ENCODE results near the gene FAM136A.
"Not testable (repeated sequence)": the region's sequence is repeated elsewhere in the genome, so short reads cannot be mapped to it uniquely, and the experiment has no call there.

The FAM136A gene

DNA sequence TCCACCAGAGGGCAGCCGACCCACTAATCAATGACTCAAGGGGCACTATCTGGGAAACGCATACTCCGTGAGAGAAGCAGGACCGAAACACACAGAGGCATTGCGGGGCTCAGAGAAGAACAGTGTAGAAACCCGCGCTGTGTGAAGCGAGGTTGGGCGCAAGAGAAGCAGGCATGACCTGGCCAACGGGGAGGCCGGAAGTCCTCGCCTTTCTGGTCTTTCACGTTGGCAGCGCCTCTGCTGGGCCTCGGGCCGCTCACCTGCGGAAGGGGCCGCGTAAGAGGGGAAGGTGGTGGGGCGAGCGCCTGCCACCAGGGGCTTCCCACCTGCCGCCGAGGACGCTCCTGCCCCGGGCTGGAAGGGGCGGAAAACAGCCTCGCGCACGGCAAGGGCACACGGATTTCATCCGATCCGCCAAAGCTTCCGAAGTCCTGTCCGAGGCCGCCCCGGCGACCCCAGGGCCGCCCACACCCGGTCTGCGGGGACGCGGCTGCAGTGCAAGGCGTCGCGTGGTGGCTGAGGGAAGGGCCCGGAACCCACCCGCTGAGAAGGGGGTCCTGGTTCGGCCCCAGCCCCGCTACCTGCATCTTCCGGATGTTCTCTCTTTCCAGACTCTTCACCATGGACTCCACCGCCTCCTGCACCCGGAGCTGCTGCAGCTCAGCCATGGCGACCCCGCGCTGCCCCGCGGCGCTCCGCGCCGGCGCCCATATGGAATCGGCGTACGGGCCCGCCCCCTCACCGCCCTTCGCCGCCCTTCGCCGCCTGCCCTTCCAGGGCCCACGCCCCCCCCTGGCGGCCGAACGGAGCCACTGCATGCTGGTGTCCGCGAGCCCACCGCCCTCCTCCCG, at the start of gene FAM136A:
FAM136A (minus strand) TSS at position 724 of the 851 bp plus-strand sequence; CDS start at position 668, 56 bp downstream.
- peak; percentile 71 for DNase-seq

DNA sequence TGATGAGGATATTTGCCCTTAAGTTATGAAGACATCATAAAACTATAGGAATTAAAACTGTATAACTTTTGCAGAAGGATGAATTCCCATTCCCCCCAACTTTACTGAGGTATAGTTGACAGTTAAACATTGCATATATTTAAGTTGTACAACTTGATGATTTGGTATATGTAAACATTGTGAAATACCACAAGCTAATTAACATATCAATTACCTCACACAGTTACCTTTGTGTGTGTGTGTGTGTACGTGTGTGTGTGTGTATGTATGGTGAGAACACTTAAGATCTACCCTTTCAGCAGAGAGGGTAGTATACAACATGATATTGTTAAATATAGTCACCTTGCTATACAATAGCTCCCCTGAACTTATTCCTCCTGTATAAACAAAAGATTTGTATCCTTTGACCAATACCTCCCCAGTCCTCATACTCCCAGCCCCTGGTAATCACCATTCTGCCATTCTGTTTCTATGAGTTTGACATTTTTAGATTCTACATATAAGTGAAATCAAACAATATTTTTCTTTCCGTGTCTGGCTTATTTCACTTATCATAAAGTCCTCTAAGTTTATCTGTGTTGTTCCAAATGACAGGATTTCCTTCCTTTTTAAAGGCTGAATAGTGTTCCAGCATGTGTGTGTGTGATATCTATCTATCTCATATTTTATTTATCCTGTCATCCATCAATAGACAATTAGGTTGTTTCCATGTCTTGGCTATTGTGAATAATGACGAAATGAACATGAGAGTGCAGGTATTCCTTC, 48.2 kb upstream of the FAM136A start:
- DNase-seq, result no peak

DNA sequence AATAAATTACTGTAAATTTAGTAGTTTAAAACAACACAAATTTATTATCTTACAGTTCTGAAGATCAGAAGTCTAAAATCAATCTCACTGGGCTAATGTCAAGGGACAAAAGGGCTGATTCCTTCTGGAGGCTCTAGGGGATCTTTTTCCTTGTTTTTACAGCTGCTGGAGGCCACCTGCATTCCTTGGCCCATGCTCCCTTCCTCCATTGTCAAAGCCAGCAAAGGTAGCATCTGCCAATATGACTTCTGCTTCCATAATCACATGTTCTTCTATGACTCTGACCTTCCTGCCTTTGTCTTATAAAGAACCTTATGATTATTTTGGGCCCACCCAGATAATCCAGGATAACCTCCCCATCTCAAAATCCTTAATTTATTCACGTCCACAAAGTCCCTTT, 46.0 kb upstream of the FAM136A start:
- no peak for DNase-seq

DNA sequence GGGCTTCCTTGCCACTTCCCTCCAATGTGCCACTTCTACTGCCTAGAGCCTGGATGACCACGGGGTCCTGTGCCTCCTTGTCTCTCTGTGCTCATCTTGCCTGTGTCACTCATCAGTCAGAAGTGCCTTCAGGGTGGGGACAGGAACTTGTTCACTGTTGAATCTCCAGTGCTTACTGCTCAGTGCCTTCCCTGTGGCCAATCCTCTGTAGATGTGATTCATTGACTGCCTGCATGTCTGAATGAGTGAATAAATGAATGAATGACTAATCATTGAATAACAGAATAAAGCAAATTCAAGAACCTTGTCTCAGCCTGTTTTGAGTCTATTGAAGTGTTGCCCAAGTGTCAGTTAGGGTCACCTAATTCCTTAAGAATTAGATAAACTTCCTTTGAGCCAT, 42.3 kb upstream of the FAM136A start:
- DNase-seq, result no peak

DNA sequence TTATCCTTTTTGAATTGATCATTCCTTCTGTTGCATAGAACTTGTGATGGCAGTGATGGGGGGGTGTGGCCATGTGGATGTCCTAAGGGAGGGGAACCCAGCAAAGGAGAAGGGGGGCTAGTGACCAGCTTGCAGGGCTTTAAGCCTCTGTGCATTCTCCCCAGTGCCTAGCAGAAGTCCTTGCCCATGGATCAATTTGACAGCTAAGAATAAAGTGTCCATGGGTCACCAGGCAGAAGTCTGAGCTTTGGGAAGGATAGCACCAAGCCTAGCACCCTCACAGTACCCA, 39.6 kb upstream of the FAM136A start:
- no peak for DNase-seq

DNA sequence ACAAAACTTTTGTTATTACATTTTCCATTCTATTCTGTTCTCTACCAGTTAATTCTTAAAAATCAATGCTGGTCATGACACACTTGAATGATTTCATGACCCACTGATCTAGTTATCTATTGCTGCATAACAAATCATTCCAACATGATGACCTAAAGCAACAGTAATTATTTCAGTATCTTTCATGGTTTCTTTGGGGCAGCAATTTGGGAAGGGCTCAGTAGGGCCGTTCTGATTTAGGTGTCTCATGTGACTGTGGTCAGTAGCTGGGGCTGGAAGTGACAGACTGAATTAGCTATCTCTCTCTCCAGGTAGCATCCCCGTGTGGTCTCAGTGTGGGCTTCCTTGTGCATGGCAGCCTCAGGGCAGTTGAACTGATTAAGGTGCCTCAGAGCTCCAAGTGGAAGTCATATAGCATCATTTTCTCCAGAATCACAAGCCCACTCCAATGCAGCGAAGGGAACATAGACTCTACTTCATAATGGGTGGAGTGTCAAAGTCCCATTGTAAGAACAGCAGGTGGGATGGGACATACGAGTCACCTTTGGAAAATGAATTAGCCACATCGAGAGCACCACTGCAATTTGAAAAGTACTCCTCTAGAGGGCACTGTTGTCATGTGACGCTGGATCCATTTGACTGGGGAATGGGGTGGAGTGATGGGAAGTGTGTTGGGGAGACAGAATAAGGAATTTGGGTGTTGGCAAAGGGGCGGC, 39.1 kb upstream of the FAM136A start:
- DNase-seq, result peak; percentile 63

DNA sequence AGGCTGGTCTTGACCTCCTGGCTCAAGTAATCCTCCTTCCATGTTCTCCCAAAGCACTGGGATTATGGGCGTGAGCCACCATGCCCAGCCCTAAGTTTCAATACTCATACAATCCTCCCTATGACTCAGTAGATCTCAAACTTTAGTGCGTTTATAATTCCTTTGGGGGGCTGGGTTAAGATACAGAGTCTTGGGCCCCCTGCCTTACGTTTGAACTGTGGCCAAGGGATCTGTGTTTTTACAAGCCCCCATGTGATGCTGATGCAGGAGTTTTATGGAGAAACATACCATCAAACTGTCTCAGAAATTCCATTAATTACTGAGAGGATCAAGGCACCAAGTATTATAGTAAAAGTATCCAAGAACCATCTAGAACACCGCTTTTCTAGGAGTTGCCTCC, 38.2 kb upstream of the FAM136A start:
- no peak for DNase-seq

DNA sequence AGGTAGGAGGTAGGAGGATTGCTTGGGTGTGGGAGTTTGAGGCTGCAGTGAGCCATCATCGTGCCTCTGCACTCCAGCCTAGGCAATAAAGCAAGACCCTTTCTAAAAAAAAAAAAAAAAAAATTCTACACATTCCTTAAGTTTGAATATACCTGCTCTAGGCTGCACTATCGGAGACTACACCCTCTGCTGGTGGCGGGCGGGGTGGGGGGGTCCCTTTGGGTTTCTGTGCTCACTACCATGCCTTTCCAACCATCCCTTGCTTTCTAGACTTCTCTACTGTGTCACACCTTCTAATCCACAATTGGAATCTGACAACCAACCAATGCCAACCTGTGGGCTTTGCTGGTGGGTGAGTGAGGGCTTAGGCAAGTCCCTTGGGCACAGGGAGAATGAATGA, 34.7 kb upstream of the FAM136A start:
- no peak for DNase-seq

DNA sequence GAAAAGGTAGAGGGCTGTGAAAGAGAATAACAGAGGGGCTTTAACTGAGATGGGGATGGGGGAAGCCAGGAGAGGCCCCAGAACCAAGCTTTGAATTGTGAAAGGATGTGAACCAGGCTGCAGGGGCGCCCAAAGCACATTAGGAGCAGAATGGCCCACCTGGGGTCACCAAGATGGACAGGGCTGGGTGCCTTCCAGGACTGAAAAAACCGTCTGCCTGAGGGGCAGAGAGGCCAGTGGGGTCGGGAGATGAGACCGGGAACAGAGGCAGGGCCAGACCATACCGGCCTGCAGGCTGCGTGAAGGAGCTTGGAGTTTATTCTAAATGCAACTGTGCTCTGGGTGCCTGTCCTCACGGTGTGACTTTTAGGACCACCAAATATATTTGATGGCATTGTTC, 29.1 kb upstream of the FAM136A start:
- no peak for DNase-seq

DNA sequence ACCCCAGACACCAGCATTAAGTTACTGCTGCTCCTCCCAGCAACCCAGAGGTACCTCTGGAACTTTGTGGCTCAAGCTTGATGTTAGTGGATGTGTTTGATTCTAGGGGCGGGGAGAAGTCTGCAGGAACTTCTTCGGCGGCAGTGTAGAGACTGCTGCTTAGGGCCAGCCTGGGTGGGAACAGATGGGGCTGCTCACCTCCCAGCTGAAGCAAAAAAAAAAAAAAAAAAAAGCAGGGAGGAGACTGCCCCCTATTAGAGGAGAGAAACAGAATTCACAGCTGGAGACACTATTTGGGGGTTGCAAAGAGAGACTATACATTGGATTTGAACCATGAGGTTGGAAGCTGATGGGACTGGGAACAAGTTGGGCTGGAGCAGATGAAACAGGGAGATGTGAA, 28.6 kb upstream of the FAM136A start:
- DNase-seq, result peak; percentile 58

DNA sequence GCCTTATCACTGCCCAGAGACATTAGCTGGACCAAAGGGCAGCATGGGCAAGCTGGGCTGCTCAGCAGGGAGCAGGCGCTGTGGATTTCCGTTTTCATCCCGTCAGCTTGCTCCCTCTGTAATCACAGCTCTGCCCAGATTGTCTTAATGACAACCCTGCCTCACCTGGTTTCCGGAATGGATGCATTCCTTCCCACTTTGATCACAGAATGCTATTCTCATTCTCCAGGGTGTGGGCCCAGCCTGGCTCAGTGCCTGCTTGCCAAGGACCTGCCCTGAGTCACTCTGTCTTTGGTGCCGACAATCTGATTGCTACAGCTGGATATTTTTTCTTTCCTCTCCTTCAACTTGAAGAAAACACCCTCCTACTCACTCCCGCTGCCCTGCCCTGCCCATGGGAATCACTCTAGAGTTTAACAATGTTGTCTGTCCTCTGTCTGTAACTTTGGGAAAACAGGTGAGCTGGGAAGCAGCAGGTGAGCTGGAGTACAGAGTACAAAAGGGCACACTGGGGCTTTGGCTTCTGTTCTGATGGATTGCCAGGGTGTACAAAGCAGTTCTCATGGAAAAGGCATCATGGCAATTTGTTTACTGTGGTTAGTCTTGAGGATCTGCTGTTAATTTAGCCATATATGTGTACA, 27.2 kb upstream of the FAM136A start:
- DNase-seq, result no peak

DNA sequence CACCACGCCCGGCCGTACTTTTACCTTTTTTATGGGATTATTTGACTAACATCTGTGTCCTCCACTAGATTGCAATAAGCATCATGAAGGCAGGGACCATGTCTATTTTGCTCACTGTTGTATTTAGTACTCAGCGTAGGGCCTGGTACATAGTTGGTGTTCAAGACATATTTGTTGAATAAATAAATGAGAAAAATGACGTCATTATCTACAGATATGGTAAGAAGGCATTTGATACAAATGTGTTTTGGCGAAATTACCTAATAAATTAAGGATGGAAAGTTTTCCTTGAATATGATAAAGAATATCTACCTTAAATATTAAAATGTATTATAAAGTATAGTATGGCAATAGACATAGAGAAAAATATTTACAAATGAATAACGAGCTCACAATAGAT, 24.0 kb upstream of the FAM136A start:
- DNase-seq, result no peak

DNA sequence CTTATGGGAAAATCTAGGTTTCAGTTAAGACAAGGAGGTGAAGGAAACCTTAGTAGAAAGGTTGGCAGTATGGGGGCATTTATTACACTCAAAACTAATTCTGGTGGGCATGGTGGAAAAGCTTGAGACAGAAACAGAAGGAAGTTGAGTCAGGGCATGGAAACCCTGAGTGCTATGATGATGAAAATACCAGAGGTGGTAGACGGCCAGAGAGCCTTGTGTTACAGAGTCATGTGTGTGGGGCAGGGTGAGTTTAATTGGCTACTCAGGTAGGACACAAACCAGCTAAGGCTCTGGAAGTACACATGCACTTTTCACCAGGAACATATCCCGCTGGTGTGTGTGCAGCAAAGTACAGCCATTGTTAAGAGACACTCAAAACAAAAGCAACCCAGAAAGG, 20.7 kb upstream of the FAM136A start:
- DNase-seq, result no peak

DNA sequence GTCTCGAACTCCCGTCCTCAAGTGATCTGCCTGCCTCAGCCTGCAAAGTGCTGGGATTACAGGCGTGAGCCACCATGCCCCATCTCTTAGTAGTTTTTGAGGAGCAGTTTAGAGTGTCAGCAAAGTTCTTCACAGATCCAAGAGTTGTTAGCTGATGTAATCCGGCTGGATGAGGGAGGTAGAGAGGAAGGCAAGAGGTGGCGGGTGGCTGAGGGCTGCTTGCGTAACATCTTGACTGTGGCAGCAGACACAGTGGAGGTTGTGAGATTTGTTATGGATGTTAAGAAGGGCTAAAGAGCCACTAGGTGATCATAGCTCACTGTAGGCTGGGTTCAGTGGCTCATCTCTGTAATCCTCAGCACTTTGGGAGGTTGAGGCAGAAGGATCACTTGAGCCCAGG, 19.5 kb upstream of the FAM136A start:
- DNase-seq, result no peak

DNA sequence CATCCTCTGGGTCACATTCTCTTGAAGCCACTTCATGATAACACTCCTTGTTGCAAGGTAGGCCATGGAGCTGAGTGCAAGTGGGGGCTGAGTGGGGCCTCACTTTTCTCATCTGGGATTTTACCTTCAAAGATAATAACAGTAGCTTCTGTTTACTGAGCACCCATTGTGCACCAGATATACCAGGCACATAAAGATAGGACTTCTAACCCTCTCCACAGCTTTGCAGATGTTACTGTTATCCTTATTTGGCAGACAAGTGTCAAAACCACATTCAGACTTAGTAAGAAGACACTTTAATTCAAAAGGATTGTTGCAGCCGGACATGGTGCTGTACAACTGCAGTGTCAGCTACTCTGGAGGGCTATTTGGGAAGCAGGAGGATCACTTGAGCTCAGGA, 12.8 kb upstream of the FAM136A start:
- DNase-seq, result no peak

DNA sequence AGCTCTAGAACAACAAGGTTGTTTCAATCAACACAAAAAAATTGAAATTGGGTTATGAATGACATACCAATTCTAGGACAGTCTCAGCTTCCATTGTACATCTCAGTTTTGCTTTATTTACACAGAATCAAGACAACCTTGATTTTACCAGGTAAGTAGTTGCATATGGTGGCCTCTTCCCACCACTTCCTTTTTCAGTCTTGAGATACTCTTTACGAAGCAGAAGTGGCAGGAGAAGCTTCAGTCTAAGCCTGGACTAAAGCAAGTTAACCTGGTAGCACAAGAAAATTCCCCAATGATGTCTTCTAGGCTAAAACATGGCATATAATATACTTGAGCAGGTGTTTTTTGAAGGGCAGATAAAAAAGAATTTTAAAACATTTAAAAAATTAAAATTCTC, 10.7 kb upstream of the FAM136A start:
- DNase-seq, result no peak

DNA sequence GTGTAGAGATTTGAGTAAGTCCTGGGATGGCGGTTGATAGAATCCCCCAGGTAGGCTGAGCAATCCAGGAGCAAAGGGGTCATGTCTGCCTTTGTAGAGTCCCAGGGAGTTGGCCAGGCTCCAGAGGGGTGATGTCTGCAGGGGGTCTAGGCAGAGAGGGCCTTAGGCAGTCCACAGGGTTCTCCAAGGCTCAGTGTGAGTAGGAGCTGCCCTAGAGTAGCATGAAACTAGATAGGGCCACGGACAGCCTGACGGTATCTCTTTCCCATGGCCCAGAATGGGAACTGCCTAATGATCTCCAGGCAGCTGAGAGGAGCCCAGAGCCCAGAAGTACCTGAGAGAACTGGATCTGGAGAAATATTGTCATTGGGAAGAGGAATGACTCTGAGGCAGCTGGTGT, 9.0 kb upstream of the FAM136A start:
- DNase-seq, result no peak

DNA sequence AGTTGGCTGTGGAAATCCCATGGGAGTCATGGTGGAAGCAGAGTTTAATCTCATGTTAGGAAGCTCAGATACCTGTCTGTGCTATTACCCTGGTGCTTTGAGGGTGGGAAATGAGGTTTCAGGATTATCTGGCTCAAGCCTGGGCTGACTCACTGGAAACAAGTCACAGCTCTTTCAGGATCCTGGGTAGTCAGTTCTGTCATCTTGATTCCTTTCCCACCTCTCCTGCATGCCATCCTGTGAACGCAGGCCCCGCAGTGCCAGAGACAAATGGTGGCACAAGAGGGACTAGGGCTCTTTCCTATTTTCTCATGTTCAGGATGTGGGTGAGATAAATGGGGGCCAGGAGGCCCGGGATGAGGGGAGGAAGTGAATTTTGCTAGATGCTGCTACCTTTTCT, 3.7 kb upstream of the FAM136A start:
- no peak for DNase-seq

DNA sequence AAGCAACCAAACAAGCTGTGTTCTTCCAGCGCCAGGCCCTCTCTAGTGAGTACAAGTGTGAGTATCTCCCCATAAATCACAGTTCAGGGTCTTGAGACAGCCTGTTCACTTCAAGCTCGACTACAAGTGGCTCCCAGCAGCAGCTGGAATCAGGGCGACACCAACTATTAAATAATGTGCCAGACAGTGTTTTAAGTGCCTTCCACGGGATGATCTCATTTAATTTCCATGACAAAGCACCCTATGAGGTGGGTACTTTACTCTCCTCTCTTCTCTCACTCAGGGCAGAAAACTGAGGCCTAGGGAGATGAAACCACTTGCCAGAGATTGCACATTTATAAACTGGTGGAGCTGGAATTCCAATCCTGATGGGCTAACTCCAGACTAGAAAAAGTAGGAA, 2.6 kb upstream of the FAM136A start:
- no peak for DNase-seq

DNA sequence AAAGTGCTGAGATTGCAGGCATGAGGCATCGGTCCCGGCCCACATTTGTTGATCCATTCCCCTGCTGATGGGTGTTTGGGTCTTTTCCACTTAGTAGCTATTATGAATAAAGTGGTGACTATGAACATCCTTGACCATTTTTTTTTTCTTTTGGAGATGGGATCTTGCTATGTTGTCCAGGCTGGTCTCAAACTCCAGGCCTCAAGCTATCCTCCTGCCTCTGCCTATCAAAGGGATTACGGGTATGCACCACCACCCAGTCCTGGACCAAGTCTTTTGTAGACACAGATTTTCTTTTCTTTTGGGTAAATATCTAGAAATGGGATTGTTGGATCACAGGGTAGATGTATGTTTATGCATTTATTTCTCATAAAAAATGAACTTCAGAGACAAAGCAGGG, 1.3 kb upstream of the FAM136A start:
- DNase-seq, result no peak

DNA sequence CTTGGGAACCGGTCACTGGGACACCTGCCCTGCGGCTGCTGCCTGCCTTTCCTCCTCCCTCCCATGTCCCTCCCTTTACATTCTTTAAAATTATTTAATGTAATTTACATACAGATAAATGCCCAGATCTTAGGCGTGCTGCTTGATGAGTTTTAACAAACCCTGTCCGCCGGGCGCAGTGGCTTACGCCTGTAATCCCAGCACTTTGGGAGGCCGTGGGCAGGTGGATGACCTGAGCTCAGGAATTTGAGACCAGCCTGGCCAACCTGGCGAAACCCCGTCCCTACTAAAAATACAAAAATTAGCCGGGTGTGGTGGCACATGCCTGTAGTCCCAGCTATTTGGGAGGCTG, 304 bp upstream of the FAM136A start:
- DNase-seq, result not testable (repeated sequence)

DNA sequence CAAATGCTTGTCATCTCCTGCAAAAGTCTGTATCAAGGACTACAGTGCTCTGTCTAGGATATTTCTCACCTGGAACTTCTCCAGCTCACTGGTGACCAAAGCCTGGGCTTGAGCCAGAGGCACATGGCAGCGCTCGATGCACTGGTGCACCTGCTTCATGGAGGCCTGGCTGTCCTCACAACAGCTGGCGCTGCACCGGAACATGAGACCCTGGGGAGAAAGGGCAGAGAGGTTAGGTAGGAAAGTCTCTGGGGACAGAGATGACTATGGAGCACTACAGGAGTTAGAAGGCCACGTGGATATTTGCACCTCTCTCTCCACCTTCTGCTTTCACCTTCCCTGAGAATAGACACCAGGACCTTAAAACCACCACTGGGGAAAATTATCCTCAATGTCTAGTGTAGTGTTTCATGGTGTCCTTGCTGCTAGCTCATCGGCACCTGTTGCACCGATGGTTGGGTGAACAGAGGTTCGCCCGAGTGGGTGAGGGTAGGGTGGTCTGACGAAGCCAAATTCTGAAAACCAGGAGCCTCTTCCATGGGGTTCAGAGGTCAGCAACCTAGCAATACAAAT, 1.0 kb downstream of the FAM136A start:
- peak; percentile 25 for DNase-seq

DNA sequence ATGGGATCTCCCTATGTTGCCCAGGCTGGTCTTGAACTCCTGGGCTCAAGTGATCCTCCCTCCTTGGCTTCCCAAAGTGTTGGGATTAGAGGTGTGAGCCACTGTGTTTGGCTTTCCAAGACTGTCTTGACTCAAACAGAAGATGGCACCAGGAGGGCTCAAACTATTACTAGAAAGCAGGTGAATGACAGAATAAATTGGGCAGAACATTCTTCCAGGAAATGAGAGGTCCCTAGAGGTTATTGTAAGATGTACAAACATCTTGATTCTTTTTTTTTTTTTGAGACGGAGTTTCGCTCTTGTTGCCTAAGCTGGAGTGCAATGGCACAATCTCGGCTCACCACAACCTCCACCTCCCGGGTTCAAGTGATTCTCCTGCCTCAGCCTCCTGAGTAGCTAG, 4.0 kb downstream of the FAM136A start:
- DNase-seq, result not testable (repeated sequence)
